Measurements from ENCODE around the gene CLIP4. TPM values are rescaled to one million over a fixed set of nuclear protein-coding genes. Genes with fewer than 3 reads are reported as not detected.
A peak's percentile ranks its signal among the peaks of the same experiment; 100 is the strongest.

Gene CLIP4
- total and polyA plus RNA-seq, 2 of the 13 experiments (the other 11 are each of a cell fraction or from before 2014, with no cell fraction given) = 0.46 to 0.49 TPM

GRCh38 chr2:29162204-29162928 is 47.2 kb downstream of the CLIP4 start:
- CTCF ChIA-PET (ENCODE audit: low intra/inter-chr PET ratio, low total read pairs) = no interaction called here
- in situ Hi-C loops (cut with HindIII; ENCODE audit: extremely low pct_ligation_motif_present, low pct_unique_long_range_greater_than_20kb) (no loop called here), intact Hi-C loops (cut with micrococcal nuclease; ENCODE audit: unreplicated experiment) (no loop called here)
- no TSS peak for BruUV-seq (replicated peaks)
- H3K79me2 ChIP-seq (ENCODE audit: insufficient read depth, low read length) = no peaks in the 10 kb centered on the region
- TF ChIP-seq MAFK (conservative IDR thresholded peaks at IDR 0.05 in 1 of 2, IDR thresholded peaks at IDR 0.05 in 1 of 2; ENCODE audit: low read length in 2 of 2) (peak; percentile 77 to 80), PHF8 (CRISPR knock-in tag; IDR thresholded peaks at IDR 0.05) (no peak), MAFF (IDR thresholded peaks at IDR 0.05; ENCODE audit: low read depth, low read length) (peak; percentile 74), ZNF280D (CRISPR knock-in tag; IDR thresholded peaks at IDR 0.05) (no peak)
- no peak overlapping the region for H3K4me3 ChIP-seq (replicated peaks in 1 of 3; ENCODE audit: insufficient read depth in 1 of 3, low read depth in 2 of 3, low read length in 3 of 3)
- POLR2A ChIA-PET = no interaction called here
- no peak overlapping the region for H3K4me2 ChIP-seq (ENCODE audit: low read depth, low read length)
- H3K27ac ChIP-seq (ENCODE audit: extremely low read length, insufficient read depth, low read length) = no peak overlapping the region
- no peak for DNase-seq (ENCODE audit: low spot score)
- H3K27me3 ChIP-seq (ENCODE audit: control insufficient read depth in 1 of 2, insufficient read depth in 2 of 2, low read length in 2 of 2) = no peaks in the 10 kb centered on the region
- peaks cover 16% of the 10 kb centered on the region for H3K4me1 ChIP-seq (ENCODE audit: insufficient read depth, low read length)
- WGBS (ENCODE audit: low lambda C conversion rate) = 15% methylated on average over 1 of the region's 1 CpG
- no peak for FAIRE-seq
- no peak overlapping the region for H3K9ac ChIP-seq (ENCODE audit: insufficient read depth, low read depth, low read length)
- no peak overlapping the region for H2AFZ ChIP-seq (ENCODE audit: low read length)
- ATAC-seq = no peak
- no peaks in the 10 kb centered on the region for H4K20me1 ChIP-seq (ENCODE audit: insufficient read depth, low read length)
- no peaks in the 10 kb centered on the region for H3K36me3 ChIP-seq (replicated peaks in 1 of 2; ENCODE audit: control insufficient read depth in 1 of 2, insufficient read depth in 2 of 2, low read length in 2 of 2)
- no peaks in the 10 kb centered on the region for H3K9me3 ChIP-seq (ENCODE audit: low read length)
